MM.1S (cell line): Measurements from ENCODE around the gene BRINP1.

Source experiments
- DNase-seq: peaks from one replicate; pipeline ENCODE4 v3.0.0-alpha.2; 2015
- H2AFZ ChIP-seq: fragments of 300-600 bp; sonication (generic); 2 replicates; pipeline ENCODE4 v1.6.0; 2016; ENCODE audit warnings: antibody characterized with exemption, low read length
- H3F3A ChIP-seq: fragments of 300-600 bp; sonication (generic); 2 replicates; pipeline ENCODE4 v1.6.1; 2016; ENCODE audit warnings: mild to moderate bottlenecking, antibody characterized with exemption, low read length, moderate library complexity, mixed read lengths; ENCODE audit not compliant: insufficient read depth
- H3K27ac ChIP-seq: fragments of 300-600 bp; sonication (generic); 2 replicates; pipeline ENCODE4 v1.5.1; 2016; ENCODE audit warnings: mild to moderate bottlenecking, low read length
- H3K27me3 ChIP-seq: fragments of 300-600 bp; sonication (generic); replicated peaks from 2 replicates; pipeline ENCODE4 v1.6.0; 2016; ENCODE audit warnings: low read length; ENCODE audit not compliant: insufficient read depth
- H3K36me3 ChIP-seq: fragments of 300-600 bp; sonication (generic); replicated peaks from 2 replicates; pipeline ENCODE4 v1.6.1; 2016; ENCODE audit warnings: mild to moderate bottlenecking, low read length, mixed read lengths; ENCODE audit not compliant: insufficient read depth
- H3K4me1 ChIP-seq: fragments of 300-600 bp; sonication (generic); 2 replicates; pipeline ENCODE4 v1.6.1; 2016; ENCODE audit warnings: low read length, mixed read lengths
- H3K4me2 ChIP-seq: fragments of 300-600 bp; sonication (generic); 2 replicates; pipeline ENCODE4 v1.6.0; 2016; ENCODE audit warnings: low read depth, low read length
- H3K4me3 ChIP-seq: fragments of 300-600 bp; sonication (generic); 2 replicates; pipeline ENCODE4 v1.5.1; 2016; ENCODE audit warnings: low read length, mixed read lengths
- H3K79me2 ChIP-seq: fragments of 300-600 bp; sonication (generic); 2 replicates; pipeline ENCODE4 v1.6.1; 2016; ENCODE audit warnings: mixed run types, low read length, mixed read lengths
- H3K9ac ChIP-seq: fragments of 300-600 bp; sonication (generic); 2 replicates; pipeline ENCODE4 v1.6.1; 2016; ENCODE audit warnings: low read length, mixed read lengths
- H3K9me2 ChIP-seq: fragments of 300-600 bp; sonication (generic); replicated peaks from 2 replicates; pipeline ENCODE4 v1.6.1; 2016; ENCODE audit warnings: mild to moderate bottlenecking, low read length, mixed read lengths; ENCODE audit not compliant: insufficient read depth
- H3K9me3 ChIP-seq: fragments of 300-600 bp; sonication (generic); replicated peaks from 2 replicates; pipeline ENCODE4 v1.6.1; 2016; ENCODE audit warnings: mild to moderate bottlenecking, low read length, mixed read lengths; ENCODE audit not compliant: insufficient read depth
- H4K20me1 ChIP-seq: fragments of 300-600 bp; sonication (generic); 2 replicates; pipeline ENCODE4 v1.6.1; 2016; ENCODE audit warnings: mild to moderate bottlenecking, low read length, moderate library complexity, mixed read lengths; ENCODE audit not compliant: insufficient read depth
- CTCF ChIP-seq: fragments of 300-600 bp; sonication (generic); IDR thresholded peaks from 2 replicates; pipeline ENCODE4 v1.5.1; 2016; ENCODE audit warnings: antibody characterized with exemption, low read length, mixed read lengths
- EZH2 ChIP-seq: fragments of 300-600 bp; sonication (generic); optimal IDR thresholded peaks from 2 replicates; pipeline ENCODE3; 2017; ENCODE audit warnings: low read depth, mild to moderate bottlenecking, antibody characterized with exemption, low read length, mixed read lengths
- EZH2phosphoT487 ChIP-seq: fragments of 300-600 bp; sonication (generic); IDR thresholded peaks from 2 replicates; pipeline ENCODE4 v1.6.1; 2018; ENCODE audit warnings: antibody characterized with exemption, low read length

The BRINP1 gene

GRCh38 chr9:119272500-119273211 is 96.6 kb downstream of the BRINP1 start:
- Histone ChIP-seq H3K27ac (no peak overlapping the region), H3K9me3 (no peaks in the 10 kb centered on the region; the same call in 1 of the 2 replicates), H3K9ac (no peak overlapping the region), H3K4me3 (no peak overlapping the region), H3K27me3 (no peaks in the 10 kb centered on the region), H3K4me1 (no peaks in the 10 kb centered on the region), H3K9me2 (no peaks in the 10 kb centered on the region), H3F3A (no peaks in the 10 kb centered on the region), H3K4me2 (no peak overlapping the region), H2AFZ (no peak overlapping the region), H3K79me2 (no peaks in the 10 kb centered on the region), H4K20me1 (no peaks in the 10 kb centered on the region), H3K36me3 (no peaks in the 10 kb centered on the region)
- no peak for DNase-seq
- no peak for TF ChIP-seq EZH2
- TF ChIP-seq EZH2phosphoT487, result no peak
- TF ChIP-seq CTCF, result no peak

- Histone ChIP-seq H3K79me2 (no peaks in the 10 kb centered on the region), H3K9ac (no peak overlapping the region), H3K36me3 (no peaks in the 10 kb centered on the region), H3K4me1 (no peaks in the 10 kb centered on the region), H2AFZ (no peak overlapping the region), H3K9me2 (no peaks in the 10 kb centered on the region), H3K4me3 (no peak overlapping the region), H3K27me3 (no peaks in the 10 kb centered on the region), H4K20me1 (no peaks in the 10 kb centered on the region), H3K27ac (no peak overlapping the region), H3K9me3 (no peaks in the 10 kb centered on the region; the same call in 1 of the 2 replicates), H3F3A (no peaks in the 10 kb centered on the region), H3K4me2 (no peak overlapping the region)
- no peak for DNase-seq
- TF ChIP-seq CTCF (no peak), EZH2phosphoT487 (no peak)
Measured at GRCh38 chr9:119268985-119269384, 100.2 kb downstream of the BRINP1 start.

- no peak overlapping the region for H3K4me2 ChIP-seq
- DNase-seq, result no peak
- H3K9me2 ChIP-seq, result no peaks in the 10 kb centered on the region
- H3K4me1 ChIP-seq, result no peaks in the 10 kb centered on the region
- no peak overlapping the region for H3K9ac ChIP-seq
- no peaks in the 10 kb centered on the region for H3F3A ChIP-seq
- no peaks in the 10 kb centered on the region for H3K36me3 ChIP-seq
- no peaks in the 10 kb centered on the region for H3K9me3 ChIP-seq
- H3K27me3 ChIP-seq, result no peaks in the 10 kb centered on the region
- no peak overlapping the region for H3K4me3 ChIP-seq
- H3K79me2 ChIP-seq, result no peaks in the 10 kb centered on the region
- no peak for TF ChIP-seq EZH2
- no peak for TF ChIP-seq EZH2phosphoT487
- no peak for TF ChIP-seq CTCF
- no peak overlapping the region for H3K27ac ChIP-seq
- no peaks in the 10 kb centered on the region for H4K20me1 ChIP-seq
- no peak overlapping the region for H2AFZ ChIP-seq
Measured at GRCh38 chr9:119264165-119264564, 105.1 kb downstream of the BRINP1 start.
